ENCODE results near the gene DCHS1. TPM values are rescaled to one million over a fixed set of nuclear protein-coding genes. Genes with fewer than 3 reads are reported as not detected.

The DCHS1 gene
- total RNA-seq, 1 donor from 2014 or later = 177 TPM

DNA sequence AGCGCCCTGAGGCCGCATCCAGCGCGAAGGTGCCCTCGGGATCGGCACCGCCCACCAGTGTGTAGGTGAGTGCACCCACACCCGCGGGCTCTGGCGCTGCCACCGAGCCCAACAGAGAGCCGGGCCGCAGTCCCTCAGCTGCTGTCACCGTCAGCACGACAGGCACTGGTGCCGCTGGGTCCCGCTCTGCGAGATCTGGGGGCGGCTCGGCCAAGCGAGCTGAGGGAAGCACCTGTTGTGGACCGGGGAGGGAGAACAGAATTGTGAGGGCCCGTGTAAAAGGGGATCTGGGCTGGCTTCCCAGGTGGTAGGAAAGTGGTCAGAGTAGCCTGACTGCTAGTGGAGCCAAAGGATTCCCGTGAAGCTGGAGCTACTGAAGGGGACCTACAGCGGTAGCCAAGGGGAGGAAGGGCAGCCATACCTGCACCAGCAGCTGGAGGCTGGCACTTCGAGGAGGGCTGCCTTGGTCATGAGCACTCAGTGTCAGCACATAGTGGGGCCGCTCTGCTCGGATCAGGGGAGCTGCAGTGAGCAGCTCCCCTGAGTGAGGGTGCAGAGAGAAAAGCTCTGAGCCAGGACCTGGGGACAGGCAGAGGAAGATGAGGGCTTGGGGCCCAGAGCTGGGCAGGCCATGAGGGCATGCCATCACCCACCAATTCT is 24.8 kb downstream of the DCHS1 start:
- no peak for DNase-seq (ENCODE audit: extremely low read depth, low read depth, low spot score)

DNA sequence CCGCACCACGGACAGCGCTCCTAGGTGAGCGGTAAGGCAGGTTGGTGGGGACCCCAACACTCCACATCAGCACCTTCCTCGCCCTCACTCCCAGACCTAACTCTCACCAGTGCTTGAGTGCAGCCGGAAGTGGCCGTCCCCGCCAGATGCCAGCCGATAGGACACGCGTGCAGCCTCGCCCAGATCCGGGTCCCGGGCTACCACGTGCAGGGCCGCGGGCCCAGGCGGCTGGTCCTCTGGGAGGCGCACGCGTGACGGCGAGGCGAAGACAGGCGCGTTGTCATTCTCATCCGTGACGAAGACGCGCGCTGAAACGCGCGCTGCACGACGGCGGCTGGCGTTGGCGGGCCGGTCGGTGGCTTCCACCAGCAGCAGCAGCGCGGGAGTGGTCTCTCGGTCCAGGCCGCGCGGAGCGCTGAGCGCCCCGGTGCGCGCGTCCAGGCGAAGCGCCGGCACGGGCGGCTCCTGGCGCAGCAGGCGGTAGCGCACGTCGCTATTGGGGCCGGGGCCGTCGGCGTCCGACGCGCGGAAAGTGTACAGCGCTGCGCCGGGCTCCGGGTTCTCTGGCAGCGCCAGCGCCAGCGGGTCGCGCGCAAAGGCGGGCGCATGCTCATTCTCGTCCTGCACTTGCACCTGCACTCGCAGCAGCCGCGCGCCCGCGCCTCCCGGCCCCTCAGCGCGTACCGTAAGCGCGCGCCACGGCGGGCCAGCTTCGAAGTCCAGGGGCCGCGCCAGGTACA is 25.5 kb downstream of the DCHS1 start:
- no peak for DNase-seq (ENCODE audit: extremely low read depth, low read depth, low spot score)

DNA sequence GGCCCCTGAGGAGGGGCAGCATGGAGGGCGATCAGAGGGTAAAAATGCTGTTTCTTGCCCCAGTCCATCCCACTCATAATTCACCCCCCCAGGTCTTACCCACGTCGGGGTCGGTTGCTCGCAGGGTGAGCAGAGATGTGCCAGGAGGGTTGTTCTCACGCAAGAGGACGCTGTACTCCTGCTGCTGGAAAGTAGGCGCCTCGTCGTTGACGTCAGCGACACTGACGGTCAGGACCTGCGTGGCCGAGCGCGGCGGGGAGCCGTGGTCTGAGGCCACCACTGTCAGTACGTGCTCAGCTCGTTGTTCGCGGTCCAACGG is 26.1 kb downstream of the DCHS1 start:
- no peak for DNase-seq (ENCODE audit: extremely low read depth, low read depth, low spot score)

DNA sequence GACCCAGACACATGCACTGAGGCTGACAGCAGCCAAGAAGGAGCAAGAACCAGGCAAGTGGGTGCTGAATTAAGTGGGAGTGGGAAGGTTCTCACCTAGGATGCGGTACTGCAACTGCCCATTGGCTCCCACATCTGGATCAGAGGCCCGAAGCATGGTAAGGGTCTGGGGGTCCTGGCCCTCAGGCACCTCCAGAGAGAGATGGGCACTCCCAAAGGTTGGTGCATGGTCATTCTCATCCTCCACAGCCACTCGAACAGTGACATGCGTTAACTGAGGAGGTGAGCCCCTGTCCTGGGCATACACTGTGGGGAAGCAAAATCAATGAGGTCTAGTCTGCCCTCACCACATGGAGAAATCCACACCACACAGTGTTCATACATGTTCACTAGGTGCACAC is 27.1 kb downstream of the DCHS1 start:
- no peak for DNase-seq (ENCODE audit: extremely low read depth, low read depth, low spot score)

DNA sequence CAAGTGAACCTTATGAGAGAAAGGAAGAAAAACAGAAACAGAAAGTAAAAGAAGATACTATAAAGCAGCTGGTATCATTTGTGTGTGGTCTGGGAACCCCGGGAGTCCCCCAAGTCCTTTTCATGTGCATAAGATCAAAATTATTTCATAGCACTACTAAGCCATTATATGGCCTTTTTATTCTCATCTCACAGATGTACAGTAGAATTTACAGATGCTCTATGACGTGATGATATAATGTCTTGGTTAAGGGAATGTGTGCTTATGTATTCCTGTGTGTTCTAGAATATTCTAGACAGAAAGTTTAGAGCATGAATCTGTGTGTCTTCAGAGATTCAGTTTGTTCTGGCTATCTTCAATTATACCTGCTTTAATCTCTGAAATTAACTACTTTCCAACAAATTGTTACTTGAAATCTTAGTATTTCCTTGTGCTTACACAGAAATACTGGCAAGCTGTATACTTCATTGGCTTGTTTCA is 27.8 kb downstream of the DCHS1 start:
- no peak for DNase-seq (ENCODE audit: extremely low read depth, low read depth, low spot score)

DNA sequence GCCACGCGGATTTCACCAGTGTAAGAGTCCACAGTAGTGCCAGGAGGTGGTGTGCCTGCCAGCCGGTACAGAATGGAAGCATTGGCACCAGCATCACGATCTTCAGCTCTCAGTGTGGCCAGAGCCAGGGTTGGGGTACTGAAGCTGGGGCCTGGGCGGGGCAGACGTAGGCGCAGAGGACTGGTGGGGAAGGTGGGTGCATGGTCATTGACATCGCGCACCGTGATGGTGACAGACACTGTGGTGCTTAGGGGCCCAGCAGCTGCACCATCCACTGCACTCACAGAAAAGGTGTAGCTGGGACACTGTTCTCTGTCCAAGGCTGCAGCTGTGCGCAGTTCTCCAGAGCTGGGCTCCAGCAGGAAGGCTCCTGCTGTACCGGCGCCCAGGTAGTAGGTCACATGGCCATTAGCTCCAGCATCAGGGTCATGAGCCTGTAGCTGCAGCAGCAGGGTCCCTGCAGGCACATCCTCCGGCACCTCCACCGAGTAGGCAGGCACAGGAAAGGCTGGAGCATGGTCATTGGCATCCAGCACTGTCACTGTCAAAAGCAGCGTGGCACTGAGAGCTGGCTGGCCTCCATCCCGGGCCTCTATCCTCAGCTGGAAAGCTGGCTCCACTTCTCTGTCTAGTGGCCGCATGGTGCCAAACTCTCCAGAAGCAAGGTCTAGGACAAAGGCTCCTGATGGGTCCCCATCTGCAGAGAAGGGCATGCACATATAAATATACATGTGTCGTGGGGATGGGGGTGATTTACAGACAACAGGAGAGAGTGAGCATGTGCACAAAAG is 28.4 kb downstream of the DCHS1 start:
- DNase-seq (ENCODE audit: extremely low read depth, low read depth, low spot score) = no peak

DNA sequence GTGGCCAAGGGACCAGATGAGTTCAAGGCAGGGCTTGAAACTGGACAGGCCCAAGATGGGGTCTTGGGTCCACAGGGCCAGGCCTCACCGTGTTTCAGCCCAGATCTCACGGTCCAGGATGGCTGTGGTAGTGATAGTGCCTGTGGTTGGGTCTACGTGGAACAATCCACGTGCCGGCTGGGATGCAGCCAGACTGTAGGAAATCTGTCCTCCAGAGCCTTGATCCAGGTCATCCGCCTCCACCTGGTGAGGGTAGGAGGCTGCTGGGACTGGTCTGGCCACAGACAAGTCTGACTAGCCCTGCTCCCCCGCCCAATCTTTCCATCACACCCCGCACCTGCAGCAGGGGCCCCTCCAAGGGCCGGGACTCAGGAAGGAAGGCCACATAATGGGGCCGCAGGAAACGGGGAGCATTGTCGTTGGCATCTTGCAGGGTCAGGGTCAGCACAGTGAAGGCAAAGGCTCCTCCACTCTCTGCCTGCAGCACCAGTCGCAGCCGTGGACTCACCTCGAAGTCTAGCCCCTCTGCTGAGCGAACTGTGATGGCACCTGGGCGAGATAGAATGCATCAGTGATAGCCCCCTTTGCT is 29.7 kb downstream of the DCHS1 start:
- DNase-seq (ENCODE audit: extremely low read depth, low read depth, low spot score) = no peak

DNA sequence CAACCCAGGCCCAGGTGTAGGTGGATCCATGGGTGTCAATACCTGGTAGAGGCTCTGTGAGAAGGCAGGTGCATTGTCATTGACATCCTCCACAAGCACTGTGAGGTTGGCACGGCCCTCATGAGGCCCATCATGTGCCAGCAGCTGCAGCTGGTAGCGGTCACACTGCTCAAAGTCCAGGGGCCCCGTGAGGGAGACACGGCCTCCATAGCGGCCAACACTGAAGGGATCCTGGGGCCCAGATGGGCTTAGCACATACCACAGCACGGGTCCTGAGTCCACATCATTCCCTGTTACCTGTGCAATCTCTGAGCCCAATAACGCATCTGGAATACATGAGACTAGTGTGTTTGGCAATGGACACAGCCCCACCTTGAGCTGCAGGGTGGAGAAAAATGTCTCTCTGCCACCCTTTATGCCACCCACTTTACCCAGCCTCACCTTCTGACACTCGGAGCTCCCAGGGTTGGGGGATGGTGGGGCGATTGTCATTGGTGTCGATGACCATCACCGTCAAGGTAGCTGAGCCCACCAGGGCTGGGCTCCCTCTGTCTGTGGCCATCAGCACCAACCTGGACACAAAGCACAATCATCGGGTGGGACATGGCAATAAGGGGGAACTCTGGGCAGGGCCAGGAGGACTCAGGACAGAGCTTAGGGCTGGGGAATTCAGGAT is 30.3 kb downstream of the DCHS1 start:
- no peak for DNase-seq (ENCODE audit: extremely low read depth, low read depth, low spot score)

DNA sequence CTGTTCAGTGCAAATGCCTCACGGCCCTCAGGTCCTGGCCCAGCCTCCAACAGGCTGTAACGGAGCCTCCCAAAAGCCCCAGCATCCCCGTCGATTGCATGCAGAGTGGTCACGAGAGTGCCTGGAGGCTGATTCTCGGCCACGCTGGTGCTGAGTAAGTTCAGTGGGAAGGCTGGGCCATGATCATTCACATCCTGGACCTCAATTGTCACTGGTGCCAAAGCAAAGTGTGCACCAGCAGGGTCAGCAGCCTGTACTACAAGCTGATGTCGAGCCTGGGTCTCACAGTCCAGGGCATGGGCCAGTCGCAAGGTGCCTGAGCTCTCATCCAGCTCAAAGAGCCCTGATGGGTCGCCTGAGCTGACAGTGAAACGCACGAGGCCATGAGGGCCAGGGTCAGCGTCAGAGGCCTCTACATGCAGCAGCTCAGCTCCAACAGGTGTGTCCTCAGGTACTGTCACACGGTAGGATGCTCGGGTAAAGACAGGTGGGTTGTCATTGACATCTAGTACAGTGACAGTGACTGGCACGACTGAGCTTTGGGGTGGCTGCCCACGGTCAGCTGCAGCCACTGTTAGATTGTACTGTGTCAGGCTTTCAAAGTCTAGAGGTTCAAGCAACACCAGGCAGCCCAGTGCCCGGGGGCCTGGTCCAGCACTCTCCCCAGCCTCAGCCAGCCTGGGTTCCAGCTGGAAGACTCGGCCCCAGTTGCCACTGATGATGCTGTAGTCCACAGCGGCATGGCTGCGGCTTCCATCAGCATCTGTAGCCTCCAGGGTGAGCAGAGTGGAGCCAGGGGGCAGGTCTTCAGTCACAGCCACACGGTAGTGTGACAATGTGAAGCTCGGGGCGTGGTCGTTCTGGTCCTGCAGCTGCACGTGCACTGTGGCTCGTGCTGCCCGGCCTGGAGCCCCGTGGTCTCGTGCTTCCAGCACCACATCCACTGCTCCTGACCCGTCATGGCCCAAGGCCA is 31.9 kb downstream of the DCHS1 start:
- DNase-seq (ENCODE audit: extremely low read depth, low read depth, low spot score) = no peak

DNA sequence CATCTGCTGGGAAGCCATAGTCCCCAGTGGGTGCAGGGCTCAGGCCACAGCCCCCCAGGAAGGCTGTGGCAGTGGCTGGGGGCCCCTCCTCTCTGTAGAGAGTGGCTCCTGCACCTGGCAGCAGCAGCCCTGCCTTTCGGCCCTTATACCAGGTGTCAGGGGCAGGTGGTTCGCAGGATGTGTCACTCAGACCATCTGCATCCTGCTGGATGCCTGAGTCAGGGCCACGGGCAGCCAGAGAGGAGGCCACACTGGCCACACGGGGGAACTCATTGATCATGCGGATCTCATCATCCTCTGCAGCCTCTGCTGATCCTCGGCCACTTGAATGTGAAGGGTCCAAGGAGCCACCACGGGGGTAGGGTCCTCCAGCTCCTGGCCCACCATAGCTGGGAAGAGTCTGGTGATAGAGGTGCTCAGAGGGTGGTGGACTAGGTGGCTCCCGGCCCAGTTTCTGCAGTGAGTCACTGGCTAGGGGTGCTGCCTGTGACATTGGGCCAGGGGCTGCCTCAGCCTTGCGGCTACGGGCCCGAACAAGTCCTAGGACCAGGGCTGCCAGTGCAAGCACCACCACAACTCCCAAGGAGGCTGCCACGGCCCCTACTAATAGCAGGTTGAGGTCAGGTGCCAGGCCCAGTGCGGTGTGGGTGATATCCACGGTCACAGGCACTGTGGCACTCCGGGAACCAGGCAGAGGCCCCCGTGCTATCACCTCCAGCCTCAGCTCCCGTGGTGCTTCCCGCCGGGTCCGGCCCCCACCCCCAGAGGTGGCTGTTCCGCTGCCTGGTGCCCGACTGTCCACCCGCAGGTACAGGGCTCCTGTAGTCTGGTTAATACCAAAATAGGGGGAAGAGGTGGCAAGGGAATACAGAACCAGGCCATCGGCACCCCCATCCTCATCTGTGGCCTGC is 33.1 kb downstream of the DCHS1 start:
- DNase-seq (ENCODE audit: extremely low read depth, low read depth, low spot score) = no peak

DNA sequence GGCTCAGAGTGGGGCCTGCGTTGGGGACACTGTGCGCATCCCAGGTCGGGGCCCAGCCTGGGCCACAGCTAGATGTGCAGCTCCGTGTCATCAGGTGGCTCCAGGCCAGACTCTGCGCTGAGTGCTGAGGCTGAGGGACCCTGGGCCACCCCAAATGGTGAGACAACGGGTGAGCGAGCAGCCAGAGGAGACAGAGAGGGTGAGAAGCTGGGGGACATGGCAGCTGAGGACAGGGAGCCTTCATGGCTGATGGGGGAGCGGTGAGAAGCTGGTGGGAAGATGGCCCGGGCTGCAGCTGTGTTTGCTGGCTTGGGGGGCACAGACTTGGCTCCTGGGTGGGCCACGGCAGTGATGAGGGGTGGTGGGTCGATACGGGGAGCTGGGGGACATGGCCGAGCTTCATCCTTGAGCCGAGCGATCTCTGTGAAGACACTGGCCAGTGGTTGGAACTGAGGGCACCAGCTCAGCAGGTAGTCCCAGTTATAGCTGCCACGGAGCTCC is 33.8 kb downstream of the DCHS1 start:
- no peak for DNase-seq (ENCODE audit: extremely low read depth, low read depth, low spot score)

DNA sequence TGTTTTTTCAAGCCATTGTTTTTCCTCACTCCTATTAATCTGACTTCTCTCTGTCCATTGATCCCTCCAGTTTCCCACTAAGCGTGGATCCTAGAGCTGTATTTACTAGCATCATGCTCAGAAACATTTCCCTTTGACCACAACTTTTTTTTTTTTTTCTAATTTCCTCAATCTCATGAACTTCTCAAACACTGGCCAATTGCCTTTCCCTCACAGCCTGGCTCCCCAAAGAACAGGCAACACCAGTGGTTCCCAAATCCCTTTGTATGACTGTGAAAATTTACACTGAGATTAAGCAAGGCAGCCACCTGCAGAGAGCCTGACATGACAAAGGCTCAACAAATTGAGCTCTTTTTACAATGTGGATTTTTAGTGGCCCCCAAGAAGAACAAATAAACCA is 35.0 kb downstream of the DCHS1 start:
- no peak for DNase-seq (ENCODE audit: extremely low read depth, low read depth, low spot score)

DNA sequence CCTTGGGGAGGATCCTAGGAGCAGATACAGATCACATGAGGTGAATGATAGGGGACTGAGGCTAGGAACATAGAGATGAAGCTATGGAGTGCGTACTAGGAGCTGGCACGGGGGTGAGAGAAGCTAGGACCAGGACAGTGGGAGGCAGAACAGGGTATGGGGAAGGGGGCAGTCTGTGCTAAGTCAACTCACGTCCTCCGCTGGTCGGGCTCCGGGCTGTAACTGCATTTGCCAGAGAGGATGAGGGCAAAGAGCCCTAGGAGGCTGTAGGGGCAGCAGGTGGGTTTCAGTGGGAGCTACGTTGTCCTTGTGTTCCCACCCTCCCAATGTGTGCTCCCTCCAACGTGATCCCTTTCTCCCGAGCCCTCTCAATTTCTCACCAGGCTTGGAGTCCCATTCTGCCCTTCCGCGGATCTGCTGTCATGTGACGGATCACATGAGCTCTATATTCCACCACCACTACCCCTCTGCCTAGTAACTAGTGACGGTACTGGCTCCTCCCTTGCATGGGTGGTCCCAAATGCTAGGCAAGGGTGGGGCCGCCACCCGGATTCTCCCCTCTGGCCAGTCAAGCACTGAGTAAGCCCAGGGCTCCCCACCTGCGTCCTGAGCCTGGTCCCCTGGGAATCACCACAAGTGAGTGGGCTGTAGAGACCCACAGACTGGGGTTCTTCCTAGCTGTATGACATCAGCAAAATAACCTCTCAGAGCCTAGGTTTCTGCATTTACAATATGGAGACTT is 36.4 kb downstream of the DCHS1 start, which contains the start of gene TPP1:
Gene TPP1, minus strand, starts transcription at position 419 of the 742 bp plus-strand sequence. Its CDS starts 22 bp downstream, at position 397.
- DNase-seq (ENCODE audit: extremely low read depth, low read depth, low spot score) = peak; percentile 85

DNA sequence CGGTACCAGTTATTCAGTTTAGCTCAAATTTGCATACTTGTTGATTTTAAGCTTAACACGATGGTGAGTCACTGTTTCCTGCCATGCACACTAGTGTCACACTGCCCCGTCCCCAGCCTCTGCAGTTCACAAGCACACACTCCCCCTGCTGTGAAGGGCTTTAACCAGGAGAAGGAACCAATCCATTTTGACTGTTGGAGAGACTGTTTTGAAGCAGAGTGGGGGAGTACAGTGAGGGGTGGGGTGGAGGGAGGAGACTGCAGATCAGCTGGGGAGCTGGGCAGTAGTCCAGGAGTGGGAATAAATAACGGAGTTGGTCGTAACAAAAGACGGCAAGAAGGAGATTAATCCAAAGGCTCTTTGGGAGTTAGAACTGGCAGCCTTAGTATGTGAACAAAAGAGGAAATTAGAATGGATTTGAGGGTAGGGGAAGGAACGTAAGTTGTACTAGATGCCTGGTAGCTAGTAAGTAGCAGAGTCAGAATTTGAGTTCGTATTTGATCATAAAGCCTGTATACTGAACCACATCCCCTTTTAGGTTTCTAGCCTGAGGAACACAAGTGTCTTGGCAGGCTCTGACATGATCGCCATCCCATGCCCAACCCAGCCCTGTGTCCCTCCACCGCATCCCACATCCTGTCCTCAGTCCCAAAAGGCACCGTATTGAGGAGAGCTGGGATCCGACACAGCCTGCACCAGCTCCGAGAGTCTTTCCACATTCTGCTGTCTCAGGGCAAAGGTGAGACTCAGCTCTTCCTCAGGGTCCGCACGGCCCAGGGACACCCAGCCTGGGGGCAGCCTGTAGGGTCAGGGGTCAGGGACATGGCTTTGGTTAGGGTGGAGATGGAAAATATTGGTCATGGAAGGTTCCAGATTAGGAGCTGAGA is 37.2 kb downstream of the DCHS1 start:
- no peak for DNase-seq (ENCODE audit: extremely low read depth, low read depth, low spot score)

DNA sequence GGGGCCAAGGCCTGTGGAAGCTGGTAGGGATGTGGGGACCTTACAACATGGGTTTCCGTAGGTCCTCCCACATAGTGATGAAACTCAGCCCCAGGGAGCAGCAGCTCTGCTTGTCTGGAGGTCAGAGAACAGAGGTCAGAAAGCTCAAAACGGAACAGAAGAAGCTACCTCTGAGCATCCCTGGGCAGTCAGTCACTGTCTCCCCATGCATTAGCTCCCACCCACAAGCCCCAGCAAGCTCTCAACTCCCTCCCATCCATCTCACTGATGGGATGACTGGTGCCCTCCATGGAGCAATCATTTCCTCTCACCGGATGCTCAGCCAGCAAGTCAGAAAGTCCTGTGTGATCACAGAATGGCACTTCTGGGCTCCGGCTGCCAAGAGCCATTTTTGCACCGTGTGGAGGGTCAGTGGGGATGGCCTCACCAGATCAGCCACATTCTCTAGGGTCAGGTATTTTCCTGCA is 38.3 kb downstream of the DCHS1 start:
- no peak for DNase-seq (ENCODE audit: extremely low read depth, low read depth, low spot score)

DNA sequence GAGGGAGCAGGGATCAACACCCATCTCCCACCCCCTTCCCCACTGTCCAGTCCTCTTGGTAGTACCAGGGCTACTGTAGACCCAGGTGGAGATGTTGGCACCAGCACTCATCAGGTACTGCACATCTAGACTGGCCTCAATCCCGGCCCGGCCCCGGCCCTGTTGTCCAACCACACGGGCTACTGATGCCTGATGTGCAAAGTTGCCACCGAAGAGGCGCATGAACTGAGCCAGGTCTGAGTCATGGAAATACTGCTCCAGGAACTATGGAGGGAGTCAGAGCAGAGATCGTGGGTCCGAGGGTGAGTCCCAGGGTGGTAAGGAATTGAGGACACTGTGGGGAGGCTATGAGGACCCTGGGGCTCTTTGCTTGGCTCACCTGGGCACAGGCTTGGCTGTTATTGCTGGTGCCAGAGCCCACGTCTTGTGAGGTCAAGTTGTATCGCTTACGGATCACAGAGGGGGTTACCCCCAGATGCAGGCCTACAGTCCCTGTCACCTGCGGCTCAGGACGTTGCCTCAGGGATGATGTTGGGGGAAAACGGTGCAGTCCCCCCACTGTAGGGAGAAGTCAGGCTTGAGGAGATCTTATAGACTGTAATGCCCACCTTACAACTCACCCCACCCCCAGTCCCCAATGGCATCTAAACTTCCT is 38.9 kb downstream of the DCHS1 start:
- DNase-seq (ENCODE audit: extremely low read depth, low read depth, low spot score) = no peak
